Heart left ventricle (tissue), 16 donors: ENCODE results near the gene DDX25. TPM values are rescaled to one million over a fixed set of nuclear protein-coding genes. Genes with fewer than 3 reads are reported as not detected.

ENCODE experiments used
- ATAC-seq, 4 donors: fragments of 200-7000 bp; cut with Tn5 transposase; one replicate each; pipeline ENCODE4 v1.9.1; 2020 to 2022; ENCODE audit warnings: moderate library complexity in 4 of 4, mild to moderate bottlenecking in 3 of 4, moderate number of reproducible peaks in 1 of 4
- DNase-seq, 5 donors: peaks; one replicate each; pipeline ENCODE4 v3.0.0-alpha.2; 2020
- H3K27ac ChIP-seq, 12 donors: fragments of 200-600 bp; sonication (generic) in 4 of 12; one replicate each; pipeline versions ENCODE4 v1.5.0 to v1.8.0; 2016 to 2022; ENCODE audit warnings: mild to moderate bottlenecking in 2 of 12
- H3K27me3 ChIP-seq, 9 donors: fragments of 200-600 bp; sonication (generic) in 2 of 9; one replicate each; pipeline versions ENCODE4 v1.5.1 to v1.8.0; 2016 to 2022; ENCODE audit warnings: mild to moderate bottlenecking in 3 of 9
- H3K36me3 ChIP-seq, 9 donors: fragments of 200-600 bp; sonication (generic) in 2 of 9; one replicate each; pipeline versions ENCODE4 v1.5.0 to v1.8.0; 2018 to 2022; ENCODE audit warnings: mild to moderate bottlenecking in 2 of 9
- H3K4me1 ChIP-seq, 12 donors: fragments of 200-600 bp; sonication (generic) in 4 of 12; one replicate each; pipeline versions ENCODE4 v1.5.0 to v1.8.0; 2016 to 2022; ENCODE audit warnings: mild to moderate bottlenecking in 3 of 12
- H3K4me3 ChIP-seq, 12 donors: fragments of 200-600 bp; sonication (generic) in 4 of 12; one replicate each; pipeline versions ENCODE4 v1.5.0 to v1.8.0; 2017 to 2022; ENCODE audit warnings: mild to moderate bottlenecking in 9 of 12, moderate library complexity in 4 of 12
- H3K9me3 ChIP-seq, 12 donors: fragments of 200-600 bp; sonication (generic) in 4 of 12; one replicate each; pipeline versions ENCODE4 v1.5.0 to v1.8.0; 2016 to 2022; ENCODE audit warnings: mild to moderate bottlenecking in 1 of 12
- CTCF ChIP-seq, 12 donors: fragments of 200-600 bp; sonication (generic) in 4 of 12; IDR thresholded peaks; one replicate each; pipeline versions ENCODE4 v1.5.0 to v1.8.0; 2018 to 2022; ENCODE audit warnings: antibody characterized with exemption in 12 of 12, mild to moderate bottlenecking in 5 of 12
- POLR2A ChIP-seq, 2 donors: fragments of 450-650 bp; IDR thresholded peaks; one replicate each; pipeline ENCODE4 v1.6.1; 2017; ENCODE audit warnings: antibody characterized with exemption in 2 of 2, mild to moderate bottlenecking in 2 of 2, moderate library complexity in 2 of 2
- WGBS, 4 donors: extraction: QIAGEN DNeasy Blood & Tissue Kit in 2 of 4; methylation state at CpG; one replicate each; pipeline versions ENCODE4 v1.1.5 to v1.1.7; 2013 to 2018; 5-methylcytosine and 5-hydroxymethylcytosine counted together
- intact Hi-C, 10 donors: fragments of 100-400 bp; cut with DNase I; formaldehyde crosslinking; loops; one replicate each; pipeline versions ENCODE4 v1.11.1 to v1.14.2; 2022
- polyA plus RNA-seq, 2 donors: library from polyadenylated mRNA; stranded (reverse); fragments of 200-250 nt; gene quantifications; one replicate each; pipeline ENCODE4 v1.2.3, GENCODE V29; 2013
- total RNA-seq, 9 donors: library from RNA; depleted of rRNA in 2 of 9; stranded (reverse); fragments of >200 nt in 2 of 9; fragmentation: NEBNext Ultra II Directional in 3 of 9; extraction: Animal tissue kit (Norgen Biotek cat#: 25700) in 3 of 9; gene quantifications; one replicate each; pipeline versions ENCODE4 v1.1.0 to v1.2.4, GENCODE V29; 2016 to 2023
- donor health status: ischemic (EF 13 %, LVEDD 7.1; RV severe dilation, severe dysfunction).
- donor health status: healthy with polysubstance abuse.
- donor health status: DM: no; HTN: yes; CAD: no.
- donor health status: DM: no; HTN: no; CAD: no.
- donor health status: ischemic (EF 25% LVEDD 6.9; RV normal size, moderate dysfunction).
- donor health status: ischemic (EF 25% LVEDD 5.7; RV mildly dilated, moderate dysfunction).
- donor health status: healthy.
- donor health status: DM: yes; HTN: yes; CAD: no.
- donor health status: ischemic (EF 35%, LVEDD 5.7; RV mildly dilated, moderate dysfunction).
- donor health status: nonischemic (EF 11% LVEDD 7.7; RV severe dilation, severe dysfunction).
- donor health status: DM: yes; HTN: yes; CAD: no.
- donor health status: PGD.
- donor health status: ischemic (EF 29% LVEDD 5.4; RV normal size, mild dysfunction).
- donor health status: nonischemic (EF 23%, LVEDD 6.1; RV moderate dilation, normal function).

DDX25 gene
- total and polyA plus RNA-seq, 11 donors, result not detected

GRCh38 chr11:125959511-125959910 lies 55.2 kb downstream of the DDX25 start:
- no peak overlapping the region for H3K27ac ChIP-seq
- WGBS, 4 donors, result 94 to 97% (median 95%) methylated on average over 6 of the region's 6 CpGs
- intact Hi-C loops, result loop anchor here in 1 of 10 donors (10.0 kb wide), 1 partner anchor 105 kb away; the partner anchor contains the start of gene CDON
- no peaks in the 10 kb centered on the region for H3K27me3 ChIP-seq
- no peak for TF ChIP-seq CTCF (IDR thresholded peaks at IDR 0.05)
- no peak for TF ChIP-seq POLR2A (IDR thresholded peaks at IDR 0.05)
- H3K4me1 ChIP-seq, result peaks cover 0 to 4% (median 0%) of the 10 kb centered on the region in 12 donors
- H3K36me3 ChIP-seq, result peaks cover 0 to 25% (median 7%) of the 10 kb centered on the region in 9 donors
- H3K9me3 ChIP-seq, result peaks cover 0 to 20% (median 11%) of the 10 kb centered on the region in 12 donors
- no peak for DNase-seq
- ATAC-seq, result no peak
- no peak overlapping the region for H3K4me3 ChIP-seq

- Histone ChIP-seq H3K4me1 (peaks cover 0 to 4% (median 0%) of the 10 kb centered on the region in 12 donors), H3K4me3 (no peak overlapping the region), H3K9me3 (peaks cover 0 to 20% (median 11%) of the 10 kb centered on the region in 12 donors), H3K36me3 (peaks cover 0 to 25% (median 7%) of the 10 kb centered on the region in 9 donors), H3K27ac (no peak overlapping the region), H3K27me3 (no peaks in the 10 kb centered on the region)
- TF ChIP-seq CTCF (IDR thresholded peaks at IDR 0.05), result no peak
- no peak for TF ChIP-seq POLR2A (IDR thresholded peaks at IDR 0.05)
- intact Hi-C loops, result loop anchor here in 1 of 10 donors (10.0 kb wide), 1 partner anchor 105 kb away; the partner anchor contains the start of gene CDON
- no peak for ATAC-seq
- WGBS, 4 donors, result 92 to 95% (median 93%) methylated on average over 10 of the region's 10 CpGs
- DNase-seq, result no peak
These were observed 55.6 kb downstream of the DDX25 start for GRCh38 chr11:125959931-125960330.

GRCh38 chr11:125960771-125961170 lies 56.5 kb downstream of the DDX25 start:
- ATAC-seq (no peak), DNase-seq (no peak)
- Histone ChIP-seq H3K4me3 (no peak overlapping the region), H3K27ac (no peak overlapping the region), H3K4me1 (peaks cover 0 to 4% (median 0%) of the 10 kb centered on the region in 12 donors), H3K9me3 (peaks cover 0 to 20% (median 11%) of the 10 kb centered on the region in 12 donors), H3K27me3 (no peaks in the 10 kb centered on the region), H3K36me3 (peaks cover 0 to 25% (median 7%) of the 10 kb centered on the region in 9 donors)
- WGBS, 4 donors, result 88 to 93% (median 91%) methylated on average over 6 of the region's 6 CpGs
- TF ChIP-seq CTCF (IDR thresholded peaks at IDR 0.05) (no peak), POLR2A (IDR thresholded peaks at IDR 0.05) (no peak)
- intact Hi-C loops, result no loop called here

- Histone ChIP-seq H3K4me3 (no peak overlapping the region), H3K27me3 (no peaks in the 10 kb centered on the region), H3K4me1 (no peaks in the 10 kb centered on the region), H3K9me3 (peaks cover 0 to 15% (median 7%) of the 10 kb centered on the region in 12 donors), H3K36me3 (peaks cover 0 to 10% (median 0%) of the 10 kb centered on the region in 9 donors), H3K27ac (no peak overlapping the region)
- intact Hi-C loops, result no loop called here
- TF ChIP-seq CTCF (IDR thresholded peaks at IDR 0.05), result no peak
- no peak for TF ChIP-seq POLR2A (IDR thresholded peaks at IDR 0.05)
- ATAC-seq (no peak), DNase-seq (no peak)
- WGBS, 4 donors, result 90 to 97% (median 95%) methylated on average over 4 of the region's 4 CpGs
These were observed 63.2 kb downstream of the DDX25 start for GRCh38 chr11:125967515-125967914.
